Stimulated activated CD4-positive, alpha-beta T cell treated with anti-CD3 and anti-CD28 coated beads, Interleukin-4, amount 100 ng/mL, for 48 hours (primary cell): ENCODE measurements around the gene ABLIM2.
A peak's percentile ranks its signal among the peaks of the same experiment; 100 is the strongest.

Source experiments
- DNase-seq, 2 donors: peaks; one replicate each; pipeline ENCODE4 v3.0.0-alpha.2; 2020; ENCODE audit warnings: low read depth in 2 of 2

Gene ABLIM2

DNA sequence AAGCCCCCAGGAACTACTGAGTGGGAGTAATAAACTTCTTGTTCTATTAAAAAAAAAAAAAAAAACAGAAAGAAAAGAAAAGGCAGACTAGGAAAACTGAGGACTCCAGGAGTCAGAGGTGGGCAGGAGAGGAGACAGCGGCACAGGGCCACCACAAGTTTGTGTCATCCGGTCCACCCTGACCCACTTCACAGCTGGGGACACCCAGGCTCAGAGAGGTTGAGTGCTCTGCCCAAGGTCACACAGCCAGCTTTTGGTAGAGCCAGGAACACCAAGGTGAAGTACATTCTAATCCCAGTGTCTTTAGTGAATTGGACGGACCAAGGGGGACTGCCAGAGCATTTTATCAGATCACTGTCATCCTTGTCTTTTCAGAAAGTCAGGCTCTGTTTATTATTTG is 16.4 kb upstream of the ABLIM2 start:
- no peak for DNase-seq

DNA sequence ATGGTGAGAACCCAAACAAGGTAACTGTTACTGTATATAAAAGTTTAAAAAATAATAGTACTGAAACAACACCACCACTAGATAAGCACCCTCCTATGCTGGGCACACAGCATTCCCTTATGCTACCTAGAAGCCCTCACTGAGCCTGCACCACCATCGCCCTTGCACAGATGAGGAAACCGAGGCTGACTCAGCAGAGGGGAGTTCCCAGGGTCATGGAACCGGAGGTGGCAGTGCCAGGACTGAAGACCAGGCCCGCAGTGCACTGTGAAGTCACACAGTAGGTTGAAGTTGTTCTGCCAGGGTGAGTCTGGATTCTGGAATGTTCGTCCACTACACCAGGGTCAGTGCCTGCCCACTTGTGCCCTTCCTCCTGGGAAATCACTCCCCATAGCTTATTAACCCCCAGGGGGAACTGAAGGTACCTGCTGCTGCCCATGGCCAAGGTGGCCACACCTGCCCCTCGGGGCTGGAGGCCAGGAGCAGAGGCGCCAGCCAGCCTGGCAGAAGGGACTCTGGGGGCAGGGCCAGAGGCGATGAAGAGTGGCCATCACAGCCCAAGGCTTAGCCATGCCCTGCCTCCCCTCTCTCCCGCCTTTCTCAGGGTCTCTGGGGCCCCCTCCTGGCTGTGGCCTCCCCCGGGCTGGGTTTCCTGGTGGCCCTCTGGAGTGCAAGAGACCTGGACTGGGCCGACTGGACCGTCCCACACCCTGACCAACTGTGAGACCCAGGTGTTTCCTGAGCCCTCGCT is 15.1 kb upstream of the ABLIM2 start:
- DNase-seq, result no peak

- peak; percentile 38 to 57 for DNase-seq
Measured at GRCh38 chr4:8171984-8172924, 13.6 kb upstream of the ABLIM2 start.

DNA sequence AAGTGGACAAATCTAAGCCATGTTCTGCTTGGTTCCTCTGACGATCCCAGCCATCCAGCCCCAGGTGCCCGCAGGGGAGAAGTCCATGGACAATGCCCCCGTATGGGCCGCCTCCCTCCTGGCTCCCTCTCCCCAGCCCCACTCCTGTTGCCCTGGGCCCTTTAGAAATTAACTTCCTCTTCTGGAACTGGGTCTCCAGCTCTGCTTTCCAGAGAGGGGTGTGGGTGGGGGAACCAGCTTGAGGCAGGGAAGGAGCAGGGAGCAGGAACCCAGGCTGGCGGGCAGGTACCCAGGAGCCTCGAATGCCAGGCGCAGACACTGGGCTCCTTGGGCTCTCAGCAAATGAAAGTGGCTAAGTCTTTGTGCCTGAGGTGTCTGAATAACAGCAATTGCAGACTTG is 12.7 kb upstream of the ABLIM2 start:
- DNase-seq, result no peak

- no peak for DNase-seq
Measured at GRCh38 chr4:8170341-8170740, 11.7 kb upstream of the ABLIM2 start.

DNA sequence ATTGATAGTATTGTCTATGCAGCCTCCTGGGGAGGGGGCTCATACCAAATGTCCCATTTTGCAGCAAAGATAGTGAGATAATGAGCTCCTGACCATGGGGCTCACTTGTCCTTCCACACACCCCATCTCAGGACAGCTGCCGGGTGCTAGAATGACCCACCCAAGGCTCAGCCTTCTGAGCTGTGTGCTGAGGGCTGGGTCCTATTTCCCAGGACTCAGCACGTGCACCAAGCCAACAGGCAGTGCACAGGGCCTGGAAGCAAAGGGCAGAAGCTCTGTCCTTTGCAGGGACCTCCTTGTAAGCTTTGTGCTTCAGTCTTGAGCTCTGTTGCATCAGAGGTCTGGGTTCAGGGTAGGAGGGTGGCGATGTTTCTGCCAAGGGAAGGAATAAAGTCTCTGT is 11.2 kb upstream of the ABLIM2 start:
- no peak for DNase-seq

DNA sequence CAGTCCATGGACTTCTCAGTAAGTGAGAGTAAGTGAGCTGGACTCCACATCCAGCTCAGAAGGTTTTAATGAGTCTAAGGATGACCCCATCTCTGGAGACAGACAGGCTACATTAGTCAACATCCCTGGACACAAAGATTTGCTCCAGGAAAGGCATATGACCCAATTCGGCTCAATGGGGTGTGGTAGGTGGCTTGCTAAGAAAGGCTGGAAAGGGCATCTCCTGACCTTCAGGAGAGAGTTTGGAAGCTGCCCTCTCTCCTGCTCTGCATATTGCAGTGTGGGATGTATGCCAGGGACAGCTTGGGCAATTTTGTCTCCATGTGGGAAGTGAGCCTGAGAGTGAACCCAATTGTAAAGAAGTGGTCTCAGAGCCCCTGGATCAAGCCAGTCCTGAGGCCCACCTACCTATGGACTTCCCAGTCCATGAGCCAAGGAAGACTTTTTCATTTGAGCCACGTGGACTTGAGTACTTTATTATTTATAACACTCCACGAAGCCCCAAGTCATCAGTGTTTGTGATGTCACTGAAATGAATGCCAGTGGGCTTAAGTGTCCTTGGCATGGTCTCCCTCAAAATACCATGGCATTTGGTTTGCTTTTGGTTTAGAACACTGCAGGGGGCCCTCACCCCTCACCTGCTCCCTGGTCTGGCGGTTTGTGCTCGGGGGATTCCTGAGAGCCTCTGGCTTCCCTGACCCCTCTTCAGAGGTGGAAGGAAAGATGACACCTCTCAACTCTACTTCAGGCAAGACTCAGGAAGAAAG is 10.4 kb upstream of the ABLIM2 start:
- no peak for DNase-seq

DNA sequence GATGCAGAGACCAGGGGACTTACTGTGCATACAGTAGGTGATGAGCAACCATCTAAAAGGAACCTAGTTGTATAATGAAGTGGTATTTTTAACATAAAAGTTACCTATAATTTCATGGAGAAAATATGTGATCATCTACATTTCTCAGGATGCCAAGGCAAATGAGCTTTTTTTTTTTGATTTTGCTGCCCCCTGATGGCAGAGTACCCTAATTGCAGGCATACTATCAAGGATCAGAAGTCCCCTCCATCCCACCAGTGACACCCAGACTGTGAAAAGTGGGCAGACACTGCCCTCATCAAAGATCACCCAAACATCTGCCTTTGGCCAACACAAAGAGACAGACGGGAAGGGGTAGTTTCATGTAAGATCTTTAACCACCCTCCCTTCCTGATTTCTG is 9.6 kb upstream of the ABLIM2 start:
- no peak for DNase-seq

- no peak for DNase-seq
Measured at GRCh38 chr4:8167815-8168214, 9.2 kb upstream of the ABLIM2 start.

- DNase-seq, result no peak
Measured at GRCh38 chr4:8167291-8167690, 8.7 kb upstream of the ABLIM2 start.

- no peak for DNase-seq
Measured at GRCh38 chr4:8165374-8165896, 6.8 kb upstream of the ABLIM2 start.

DNA sequence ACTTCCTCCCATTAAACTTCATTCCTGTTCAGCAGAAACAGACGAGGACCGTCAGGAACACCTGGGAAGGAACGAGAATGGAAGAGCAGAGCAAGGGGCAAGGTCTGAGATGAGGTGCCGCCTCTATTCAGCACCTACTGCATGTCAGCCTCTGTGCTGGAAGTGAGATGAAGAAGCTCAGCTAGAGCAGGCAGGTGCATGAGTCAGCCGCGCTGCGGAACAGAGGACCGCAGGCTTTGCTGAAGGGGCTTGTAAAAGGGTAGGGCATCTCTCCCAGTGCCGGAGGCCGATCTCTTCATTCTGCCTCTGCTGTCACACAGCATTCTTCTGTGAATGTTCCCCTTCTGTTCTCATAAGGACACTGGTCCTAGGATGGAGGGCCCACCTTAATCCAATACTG is 6.1 kb upstream of the ABLIM2 start:
- no peak for DNase-seq

- DNase-seq, result no peak
Measured at GRCh38 chr4:8164194-8164565, 5.6 kb upstream of the ABLIM2 start.

- DNase-seq, result no peak
Measured at GRCh38 chr4:8163436-8164193, 5.0 kb upstream of the ABLIM2 start.

DNA sequence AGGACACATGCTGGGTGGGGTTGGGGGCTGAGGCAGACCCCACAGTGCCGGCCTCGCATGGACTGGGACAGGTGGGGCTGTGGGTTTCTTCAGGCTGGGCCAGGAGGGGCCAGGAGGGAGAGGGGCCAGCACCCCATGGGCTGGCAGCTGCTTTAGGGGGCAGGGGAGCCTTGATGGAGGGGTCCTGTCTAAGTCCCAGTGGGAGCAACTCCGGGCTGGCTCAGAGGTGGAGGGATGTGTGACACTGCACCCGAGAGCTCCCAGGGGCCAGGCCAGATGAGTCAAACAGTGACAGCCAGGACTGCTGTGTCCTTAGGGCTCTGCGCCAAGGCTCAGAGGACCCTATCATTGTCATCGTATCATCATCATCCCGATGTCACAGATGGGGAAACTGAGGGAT is 4.4 kb upstream of the ABLIM2 start:
- DNase-seq, result no peak

DNA sequence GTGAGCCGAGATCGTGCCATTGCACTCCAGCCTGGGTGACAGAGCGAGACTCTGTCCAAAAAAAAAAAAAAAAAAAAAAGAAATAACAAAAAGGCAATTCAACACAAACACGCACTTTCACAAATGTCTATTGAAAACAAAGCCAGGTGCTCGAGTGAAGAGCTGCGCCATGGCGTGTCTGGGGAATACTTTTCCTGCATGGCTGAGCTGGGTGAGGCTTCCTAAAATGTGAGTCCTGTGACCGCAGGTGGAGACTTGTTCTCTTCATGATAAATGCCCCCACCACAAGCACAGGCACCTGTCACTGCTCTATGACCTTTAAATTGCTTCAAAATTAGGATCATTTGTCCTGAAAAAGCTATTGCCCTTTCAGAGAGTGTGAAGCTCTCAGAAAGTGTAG is 4.0 kb upstream of the ABLIM2 start:
- no peak for DNase-seq

- no peak for DNase-seq
Measured at GRCh38 chr4:8160572-8160971, 2.0 kb upstream of the ABLIM2 start.

DNA sequence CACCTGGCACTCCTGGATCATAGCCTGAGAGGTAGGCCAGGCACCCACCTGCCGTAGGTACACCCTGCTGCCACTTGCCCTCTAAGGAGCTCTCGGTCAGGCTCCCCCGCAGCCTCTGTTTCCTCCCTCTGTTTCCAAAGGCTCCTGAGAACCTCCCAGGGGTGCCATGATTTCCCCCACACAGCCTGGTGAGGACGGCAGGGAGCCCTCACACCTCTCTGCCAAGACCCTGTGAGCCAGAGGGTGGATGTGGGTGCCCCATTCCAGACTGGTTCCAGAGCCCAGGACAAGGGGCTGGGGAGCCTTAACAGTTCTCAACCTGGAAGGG is 1.6 kb upstream of the ABLIM2 start:
- no peak for DNase-seq

DNA sequence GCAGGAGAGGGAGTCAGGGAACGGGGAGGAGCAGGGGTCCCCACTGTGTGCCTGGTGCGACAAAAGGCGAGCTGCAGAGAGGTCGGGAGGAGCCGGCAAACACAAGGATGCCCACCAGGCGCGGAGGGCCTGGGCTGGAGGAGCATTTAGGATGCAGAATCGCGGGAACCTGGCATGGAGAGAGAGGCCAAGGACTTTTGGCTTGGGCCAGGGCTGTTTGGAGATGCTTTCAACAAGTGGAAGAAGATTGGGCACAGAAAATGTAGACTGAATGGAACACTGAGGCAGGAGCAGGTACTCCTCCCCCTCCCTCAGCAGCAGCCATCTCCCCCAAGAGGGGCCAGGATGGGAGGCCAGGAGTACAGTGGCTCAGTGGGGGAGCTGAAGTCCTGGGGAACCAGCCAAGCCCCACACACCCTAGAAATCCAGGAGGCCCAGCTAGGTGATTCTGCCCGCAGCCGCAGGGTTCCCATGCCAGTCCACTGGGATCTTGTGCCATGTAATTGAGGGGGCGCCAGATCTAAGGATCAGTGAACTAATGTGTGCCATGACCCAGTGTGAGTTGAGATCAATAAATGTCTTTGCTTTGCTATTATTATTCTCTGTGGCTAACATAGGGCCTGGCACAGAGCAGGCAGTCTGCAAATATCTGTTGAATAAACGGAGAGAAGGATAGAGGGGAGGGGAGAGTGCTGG is 1.1 kb upstream of the ABLIM2 start:
- DNase-seq, result no peak

DNA sequence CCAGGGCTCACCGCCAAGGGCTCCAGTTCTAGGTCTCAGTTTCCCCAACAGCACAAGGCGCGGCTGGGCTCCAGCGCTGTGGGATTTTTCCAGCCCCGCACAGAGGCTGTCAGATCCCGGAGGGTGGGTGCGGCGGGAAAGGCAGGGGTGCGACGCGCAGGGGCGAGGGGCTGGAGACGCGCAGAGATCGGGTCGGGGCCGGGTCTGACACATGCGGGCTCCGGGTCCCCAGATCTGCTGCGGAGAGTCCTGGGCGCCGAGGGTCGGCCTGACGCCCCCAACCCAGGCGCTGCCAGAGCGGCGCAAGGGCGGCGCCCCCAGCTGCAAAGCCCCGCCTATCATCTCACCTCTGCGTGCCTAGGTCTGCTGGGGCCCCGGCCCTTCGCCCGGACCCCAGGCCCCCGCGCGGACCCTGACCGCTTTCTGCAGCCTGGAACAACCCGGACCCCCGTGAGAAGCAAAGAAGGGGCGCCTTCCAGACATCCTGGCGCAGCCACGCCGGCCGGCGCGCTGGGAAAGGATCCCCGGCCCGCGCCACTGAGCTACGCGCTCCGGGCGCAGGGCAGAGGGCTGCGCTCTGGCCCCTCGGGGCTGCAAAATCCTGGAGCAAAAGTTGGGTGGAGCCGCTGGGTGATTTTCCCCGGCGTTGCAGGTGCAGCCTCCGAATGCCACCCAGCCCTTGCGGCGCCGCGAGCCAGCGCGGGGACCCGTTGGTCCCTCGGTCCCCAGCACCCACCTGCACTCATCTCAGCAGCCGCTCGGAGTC is 486 bp downstream of the ABLIM2 start:
- DNase-seq, result no peak
